NCI-H1417 treated with DMSO at 0.1 percent for 48 hours (cell line): ENCODE measurements around the gene RNASEH1.

Experiments used
- DNase-seq: peaks from one replicate; lab custom pipeline; 2025; lab: John Stamatoyannopoulos, UW

Gene RNASEH1, protein sequence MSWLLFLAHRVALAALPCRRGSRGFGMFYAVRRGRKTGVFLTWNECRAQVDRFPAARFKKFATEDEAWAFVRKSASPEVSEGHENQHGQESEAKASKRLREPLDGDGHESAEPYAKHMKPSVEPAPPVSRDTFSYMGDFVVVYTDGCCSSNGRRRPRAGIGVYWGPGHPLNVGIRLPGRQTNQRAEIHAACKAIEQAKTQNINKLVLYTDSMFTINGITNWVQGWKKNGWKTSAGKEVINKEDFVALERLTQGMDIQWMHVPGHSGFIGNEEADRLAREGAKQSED

GRCh38 chr2:3558205-3559014, at the start of gene RNASEH1:
Gene RNASEH1, minus strand, starts transcription at chr2:3558333. Its CDS starts 73 bp downstream, at chr2:3558260.
- peak; percentile 95 for DNase-seq

GRCh38 chr2:3606370-3607201, 48.5 kb upstream of the RNASEH1 start:
- no peak for DNase-seq

GRCh38 chr2:3606028-3606369, 47.9 kb upstream of the RNASEH1 start:
- no peak for DNase-seq

DNA sequence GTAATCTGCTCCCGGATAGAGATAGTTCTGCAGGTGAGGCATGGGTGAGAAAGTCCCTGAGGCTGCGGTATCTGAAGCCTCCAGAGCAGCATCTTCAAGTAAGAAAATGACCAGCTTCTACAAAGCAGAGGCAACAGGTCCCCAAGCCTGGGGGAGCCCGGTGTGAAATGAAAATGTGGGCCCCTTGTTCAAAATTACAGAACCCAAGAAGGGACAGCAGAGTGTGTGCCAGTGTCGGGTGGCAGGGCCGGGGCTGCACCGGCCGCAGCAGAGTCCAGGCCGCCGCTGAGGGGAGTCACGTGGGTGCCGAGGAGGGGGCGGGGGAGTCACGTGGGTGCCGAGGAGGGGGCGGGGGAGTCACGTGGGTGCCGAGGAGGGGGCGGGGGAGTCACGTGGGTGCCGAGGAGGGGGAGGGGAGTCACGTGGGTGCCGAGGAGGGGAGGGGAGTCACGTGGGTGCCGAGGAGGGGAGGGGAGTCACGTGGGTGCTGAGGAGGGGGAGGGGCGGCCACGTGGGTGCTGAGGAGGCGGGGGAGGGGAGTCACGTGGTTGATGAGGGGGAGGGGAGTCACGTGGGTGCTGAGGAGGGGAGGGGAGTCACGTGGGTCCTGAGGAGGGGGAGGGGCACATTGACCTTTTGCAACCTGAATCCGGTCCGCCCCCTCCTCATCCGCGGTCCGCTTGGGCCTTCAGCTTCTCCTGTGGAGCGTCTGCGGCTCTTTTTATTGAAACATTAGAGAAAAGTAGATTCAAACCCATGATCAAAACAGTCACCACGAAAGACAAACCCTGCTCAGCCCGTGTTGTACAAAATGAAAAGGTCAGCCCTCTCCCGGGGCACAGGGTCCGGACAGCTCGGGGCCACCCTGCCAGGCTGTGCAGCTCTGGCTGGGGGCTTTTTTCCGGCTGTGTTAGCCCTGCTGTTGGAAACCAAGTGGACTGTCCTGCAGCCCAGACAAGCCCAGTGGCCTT, 47.1 kb upstream of the RNASEH1 start:
- peak; percentile 68 for DNase-seq

DNA sequence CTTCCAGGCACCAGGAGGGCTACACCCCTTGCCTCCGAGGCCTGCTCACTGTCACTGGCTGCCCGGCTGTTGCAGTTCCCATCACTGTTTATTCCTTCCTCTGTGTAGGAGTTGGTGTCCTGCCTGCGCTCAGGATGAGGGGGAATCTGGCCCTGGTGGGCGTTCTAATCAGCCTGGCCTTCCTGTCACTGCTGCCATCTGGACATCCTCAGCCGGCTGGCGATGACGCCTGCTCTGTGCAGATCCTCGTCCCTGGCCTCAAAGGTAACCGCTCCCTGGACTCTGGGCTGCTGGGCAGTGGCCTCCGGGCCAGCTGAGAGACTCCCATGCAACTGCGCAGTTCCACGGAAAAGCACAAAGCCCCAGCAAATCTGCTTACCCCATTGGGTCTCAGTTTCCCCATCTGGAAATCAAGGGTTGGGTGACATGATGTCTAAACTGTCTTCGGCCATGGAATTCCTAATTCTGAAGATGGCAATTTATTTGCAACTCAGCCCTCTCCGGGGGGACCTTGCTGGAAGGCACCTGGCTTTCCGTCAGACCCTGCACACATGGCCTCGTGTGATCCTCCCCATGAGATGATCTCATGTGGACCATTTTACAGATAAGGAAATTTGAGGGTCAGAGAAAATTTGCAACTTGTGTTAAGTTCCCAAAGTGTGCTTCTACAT, 46.2 kb upstream of the RNASEH1 start:
- DNase-seq: no peak

- DNase-seq: no peak
These were observed 45.5 kb upstream of the RNASEH1 start for GRCh38 chr2:3603536-3604206.

GRCh38 chr2:3602553-3603339, 44.6 kb upstream of the RNASEH1 start:
- DNase-seq: no peak

DNA sequence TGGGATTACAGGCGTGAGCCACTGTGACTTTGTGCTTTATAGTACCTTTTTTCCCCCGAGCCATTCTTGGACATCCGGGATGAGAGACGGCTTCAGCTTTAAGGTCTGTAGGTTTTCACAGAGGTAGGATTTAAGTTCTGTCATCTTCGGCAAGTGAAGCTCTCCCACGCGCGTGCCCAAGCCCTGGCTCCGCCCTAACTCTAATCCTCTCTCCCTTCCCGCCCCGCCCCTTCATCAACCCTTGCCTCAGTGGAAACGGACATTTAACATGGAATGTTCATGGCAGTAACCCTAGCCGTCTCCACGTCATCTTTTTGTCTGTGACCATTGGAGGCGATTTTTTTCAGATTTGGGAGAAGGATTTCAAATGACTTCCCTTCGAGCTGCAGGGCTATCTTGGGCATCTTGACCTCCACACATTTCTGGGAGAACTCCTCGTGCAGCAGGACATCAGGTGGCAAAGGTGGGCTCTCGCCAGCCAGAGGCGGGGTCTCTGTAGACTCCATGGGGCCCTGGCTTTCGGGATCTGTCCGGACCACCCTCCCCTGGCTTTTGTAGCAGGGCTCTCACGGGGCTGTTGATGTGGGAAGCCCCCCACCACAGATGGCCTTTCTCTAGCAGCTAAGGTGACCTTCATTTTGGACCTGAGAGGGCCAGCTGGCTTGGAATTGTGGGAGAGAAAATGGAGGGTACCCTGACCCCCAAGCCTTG, 43.6 kb upstream of the RNASEH1 start:
- DNase-seq: no peak

GRCh38 chr2:3600256-3600855, 42.2 kb upstream of the RNASEH1 start:
- no peak for DNase-seq

GRCh38 chr2:3598912-3599854, 41.0 kb upstream of the RNASEH1 start:
- DNase-seq: no peak

DNA sequence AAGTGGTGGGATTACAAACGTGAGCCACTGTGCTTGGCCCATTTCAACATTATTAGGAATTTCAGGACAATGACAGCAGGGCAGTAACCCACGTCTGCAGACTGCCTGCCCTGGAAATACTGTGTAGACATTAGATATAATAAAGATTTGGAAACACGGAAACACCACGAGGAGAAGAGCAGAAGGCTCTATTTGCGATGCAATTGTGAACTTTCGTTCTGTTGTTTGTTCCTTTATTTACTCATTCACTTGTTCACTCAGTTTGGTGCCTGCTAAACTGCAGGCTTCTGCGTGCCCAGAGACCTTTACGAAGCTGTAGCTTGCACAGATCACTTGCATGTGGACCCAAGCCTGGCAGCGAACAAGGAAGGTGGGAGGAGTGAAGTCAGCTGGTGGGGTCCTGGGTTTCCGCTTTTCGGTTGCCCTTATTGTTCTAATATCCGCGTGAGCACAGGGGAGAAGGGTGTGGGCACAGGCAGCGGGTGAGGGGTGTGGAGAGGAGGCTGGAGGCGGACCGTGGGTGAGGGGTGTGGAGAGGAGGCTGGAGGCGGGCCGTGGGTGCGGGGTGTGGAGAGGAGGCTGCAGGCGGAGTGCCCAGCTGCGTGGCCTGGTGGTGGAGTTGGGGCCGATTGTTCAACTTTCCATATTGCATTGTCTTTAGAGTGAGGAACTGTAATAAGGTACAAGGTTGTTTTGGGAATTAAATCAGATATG, 40.2 kb upstream of the RNASEH1 start:
- no peak for DNase-seq

GRCh38 chr2:3597567-3597966, 39.4 kb upstream of the RNASEH1 start:
- DNase-seq: no peak

- no peak for DNase-seq
These were observed 38.8 kb upstream of the RNASEH1 start for GRCh38 chr2:3596901-3597417.

- DNase-seq: no peak
These were observed 37.9 kb upstream of the RNASEH1 start for GRCh38 chr2:3595985-3596384.

- no peak for DNase-seq
These were observed 37.3 kb upstream of the RNASEH1 start for GRCh38 chr2:3595404-3595803.
